Measurements from ENCODE around the gene IGF1R.

Gene IGF1R

GRCh38 chr15:98673133-98673532 is 24.8 kb downstream of the IGF1R start:
- no peak for DNase-seq

- DNase-seq = no peak
Observed at GRCh38 chr15:98674336-98674735, 26.0 kb downstream of the IGF1R start.

- no peak for DNase-seq
Observed at GRCh38 chr15:98676586-98677270, 28.4 kb downstream of the IGF1R start.

DNA sequence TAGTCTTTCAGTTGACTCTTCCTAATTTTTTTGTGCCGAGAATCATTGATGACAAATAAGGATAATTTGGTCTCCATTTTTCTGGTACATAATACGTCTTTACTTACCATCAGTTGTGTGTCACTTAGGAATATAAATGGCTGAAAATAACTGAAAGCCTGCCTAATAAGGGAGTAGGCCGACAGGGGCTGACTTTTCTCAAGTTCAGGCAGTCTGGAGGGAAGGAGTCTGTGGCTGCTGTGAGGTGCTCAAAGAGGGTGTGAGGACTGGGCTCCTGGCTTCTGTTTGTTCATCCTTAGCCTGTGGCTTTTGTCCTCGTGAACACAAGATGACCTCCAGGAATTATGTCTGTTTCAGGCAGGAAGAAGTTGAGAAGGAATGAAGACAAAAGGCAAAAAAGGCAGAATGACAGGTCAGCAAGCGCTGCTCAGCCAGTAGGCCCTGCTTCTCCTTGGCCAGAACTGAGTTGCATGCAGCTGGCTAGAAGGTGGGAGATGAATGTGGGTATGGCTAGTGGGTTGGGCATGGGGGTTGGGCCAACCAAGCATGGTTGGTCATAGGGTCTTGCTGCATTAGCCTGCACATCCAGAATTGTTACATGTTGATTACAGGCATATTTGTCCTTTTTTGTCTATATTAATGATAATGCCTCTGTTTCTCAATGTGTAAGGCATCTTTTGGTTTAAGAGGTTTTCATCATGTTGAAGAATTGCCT is 29.2 kb downstream of the IGF1R start:
- no peak for DNase-seq

GRCh38 chr15:98678484-98678883 is 30.1 kb downstream of the IGF1R start:
- DNase-seq = no peak

DNA sequence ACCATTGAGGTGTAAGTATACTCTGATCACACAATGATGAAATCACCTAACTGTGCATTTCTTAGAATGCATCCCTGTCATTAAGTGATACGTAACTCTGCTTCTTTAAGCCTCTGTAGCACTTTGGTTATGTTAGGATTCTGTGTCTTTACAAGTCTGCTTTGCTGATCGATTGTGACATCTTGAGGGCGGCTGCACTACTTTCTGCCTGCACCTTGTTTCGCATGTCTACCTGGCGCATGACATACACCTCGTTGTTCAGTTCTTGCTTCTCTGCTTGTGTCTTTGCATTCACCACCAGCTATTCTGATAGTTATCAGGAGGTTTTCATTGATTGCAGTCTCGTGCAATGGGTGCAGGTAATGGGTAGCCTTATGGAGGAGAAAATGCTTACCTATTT is 32.7 kb downstream of the IGF1R start:
- no peak for DNase-seq

GRCh38 chr15:98682992-98683701 is 34.8 kb downstream of the IGF1R start:
- peak in 1 of 2 donors; percentile 14 for DNase-seq

GRCh38 chr15:98683831-98684230 is 35.5 kb downstream of the IGF1R start:
- no peak for DNase-seq

DNA sequence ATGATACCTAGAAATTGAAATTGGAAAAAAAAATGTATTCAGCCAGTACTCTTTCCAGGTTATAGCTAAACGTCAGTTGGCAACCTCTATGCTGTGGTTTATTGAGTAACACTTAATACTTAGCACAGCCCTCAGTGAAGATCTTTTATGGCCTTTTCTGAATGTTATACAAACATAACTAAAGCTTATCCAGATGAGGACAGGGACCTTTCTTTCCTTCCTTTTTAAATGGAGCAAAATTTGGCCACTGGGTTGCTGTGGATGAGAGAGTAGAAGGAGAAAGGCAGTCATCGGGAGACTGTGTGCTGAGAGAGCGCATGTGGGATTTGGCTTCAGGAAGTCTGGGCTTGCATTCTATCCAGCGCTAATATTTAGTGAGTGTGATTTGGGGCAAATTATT is 36.1 kb downstream of the IGF1R start:
- DNase-seq = no peak

DNA sequence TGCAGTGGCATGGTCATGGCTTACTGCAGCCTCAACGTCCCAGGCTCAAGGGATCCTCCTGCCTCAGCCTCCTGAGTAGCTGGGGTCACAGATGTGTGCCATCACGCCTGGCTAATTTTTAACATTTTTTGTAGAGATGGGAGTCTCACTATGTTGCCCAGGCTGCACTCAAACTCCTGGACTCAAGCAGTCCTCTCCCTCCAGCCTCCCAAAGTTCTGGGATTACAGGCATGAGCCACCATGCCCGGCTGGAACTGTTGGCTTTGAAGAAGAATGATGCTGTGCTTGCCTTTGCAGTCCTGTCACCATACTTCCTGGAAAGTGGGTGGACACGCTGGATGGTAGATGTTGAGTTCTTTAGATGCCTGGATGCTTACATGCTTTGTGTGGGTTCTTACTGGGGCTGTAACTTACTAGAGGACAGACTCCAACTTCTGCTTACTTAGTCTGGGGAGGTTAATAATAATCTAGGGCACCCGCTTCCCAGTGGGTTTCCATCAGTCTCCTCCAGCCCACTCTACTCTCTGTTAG is 36.7 kb downstream of the IGF1R start:
- DNase-seq = no peak

GRCh38 chr15:98686983-98687382 is 38.6 kb downstream of the IGF1R start:
- no peak for DNase-seq

DNA sequence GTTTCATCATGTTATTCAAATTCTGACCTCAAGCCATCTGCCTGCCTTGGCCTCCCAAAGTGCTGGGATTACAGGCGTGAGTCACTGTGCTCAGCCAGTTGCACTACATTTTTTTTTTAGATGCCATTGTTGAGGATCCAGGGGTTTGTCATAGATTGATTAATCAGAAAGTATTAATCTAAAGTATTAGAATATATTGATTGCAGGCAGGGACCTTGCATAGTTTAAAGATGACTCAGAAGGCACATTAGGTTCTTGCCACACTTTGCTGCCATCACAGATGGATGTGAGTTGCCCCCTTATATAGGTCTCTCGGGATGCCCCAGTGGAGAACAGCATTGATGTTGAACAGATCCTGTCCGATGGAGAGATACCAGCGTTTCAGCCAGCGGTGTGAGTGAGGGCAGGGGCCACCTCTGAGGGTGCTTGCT is 41.1 kb downstream of the IGF1R start:
- DNase-seq = no peak

- DNase-seq = no peak
Observed at GRCh38 chr15:98690272-98690950, 42.1 kb downstream of the IGF1R start.

DNA sequence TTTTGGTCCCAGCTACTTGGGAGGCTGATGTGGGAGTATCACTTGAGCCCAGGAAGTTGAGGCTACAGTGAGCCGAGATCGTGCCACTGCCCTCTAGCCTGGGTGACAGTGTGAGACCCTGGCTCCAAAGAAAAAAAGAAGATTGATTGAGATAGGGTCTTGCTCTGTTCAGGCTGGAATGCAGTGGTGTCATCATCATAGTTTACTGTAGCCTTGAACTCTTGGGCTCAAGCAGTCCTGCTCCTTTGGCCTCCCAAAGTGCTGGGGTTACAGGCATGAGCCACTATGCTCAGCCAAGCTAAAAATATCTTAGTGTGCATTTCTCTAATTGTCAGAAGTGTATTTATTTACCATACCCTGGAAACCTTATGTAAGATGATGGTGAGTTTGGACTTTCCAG is 43.9 kb downstream of the IGF1R start:
- DNase-seq = no peak

- no peak for DNase-seq
Observed at GRCh38 chr15:98694161-98694560, 45.8 kb downstream of the IGF1R start.

DNA sequence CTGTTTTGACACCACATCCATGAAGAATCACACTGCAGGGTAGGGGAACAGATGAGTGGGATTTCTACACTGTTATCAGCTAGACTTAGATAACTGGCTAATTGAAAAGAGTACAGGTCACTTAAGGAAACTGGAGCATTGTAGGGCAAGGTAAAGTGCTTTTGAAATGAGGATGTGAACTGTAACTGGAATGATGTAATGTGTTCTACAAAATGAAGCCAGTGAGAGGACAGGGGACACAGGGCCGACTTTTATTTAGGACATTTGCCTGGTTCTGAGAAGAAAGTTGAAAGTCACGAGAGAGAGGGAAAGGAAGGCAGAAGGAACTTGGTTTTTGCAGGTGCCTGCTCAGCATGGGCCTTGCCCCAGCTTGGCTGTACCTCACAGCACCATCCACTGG is 50.5 kb downstream of the IGF1R start:
- DNase-seq = no peak

DNA sequence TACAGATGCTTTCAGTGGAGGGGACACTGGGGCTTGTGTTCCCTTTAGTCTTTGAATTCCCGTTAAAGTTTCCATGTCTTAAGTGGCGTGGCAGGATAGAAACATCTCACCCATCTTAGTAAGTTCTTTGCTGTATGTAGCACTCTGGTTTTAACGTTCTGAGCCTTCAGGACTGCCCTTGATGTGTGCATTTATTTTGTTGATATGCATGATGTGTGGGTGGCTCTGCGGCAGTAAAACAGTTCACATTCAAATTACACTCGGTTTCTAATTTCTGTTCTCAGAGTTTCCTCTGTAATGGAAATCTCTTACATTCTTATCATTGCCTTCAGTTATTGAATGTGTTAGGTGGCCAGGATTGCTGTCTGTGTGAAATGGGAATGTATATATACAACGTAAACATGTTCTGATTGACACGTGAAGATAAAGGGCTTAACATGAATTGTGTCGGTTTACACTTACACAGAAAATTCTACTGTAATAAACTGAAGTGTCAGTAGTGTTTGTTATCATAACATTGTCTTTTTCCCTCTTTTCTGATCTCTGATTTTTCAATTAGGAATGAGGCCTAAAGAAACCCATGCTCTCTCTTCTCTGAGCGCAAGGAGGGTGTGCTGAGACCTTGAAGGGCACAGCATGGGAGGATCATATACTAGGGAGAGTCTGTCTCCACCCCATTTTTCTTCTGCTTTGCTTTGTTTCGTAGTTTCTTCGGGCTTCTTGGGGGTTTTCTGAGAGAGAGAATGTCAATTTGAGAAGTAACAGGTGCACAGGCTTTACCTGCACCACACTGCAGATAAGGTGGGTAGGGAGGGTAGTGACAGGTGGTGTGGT is 51.5 kb downstream of the IGF1R start:
- DNase-seq = no peak

DNA sequence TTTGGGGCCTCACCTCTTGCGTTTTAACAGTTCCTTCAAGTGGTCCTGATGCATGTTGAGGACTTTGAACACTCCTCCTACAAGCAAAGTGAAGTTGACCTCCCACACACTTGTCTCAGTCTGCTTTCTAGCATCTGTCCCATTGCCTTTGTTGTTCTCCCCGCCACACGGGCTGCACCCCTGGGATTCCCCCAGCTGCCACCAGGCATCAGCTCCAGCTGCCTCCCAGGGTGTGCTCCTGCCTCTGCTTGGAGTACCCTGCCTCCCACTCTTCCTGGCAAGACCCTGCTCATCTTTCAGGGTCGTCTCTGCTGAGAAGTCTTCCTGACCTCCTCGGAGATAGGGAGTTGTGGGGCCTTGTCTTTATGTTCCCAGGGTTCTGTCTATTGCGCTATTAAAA is 52.2 kb downstream of the IGF1R start:
- no peak for DNase-seq

DNA sequence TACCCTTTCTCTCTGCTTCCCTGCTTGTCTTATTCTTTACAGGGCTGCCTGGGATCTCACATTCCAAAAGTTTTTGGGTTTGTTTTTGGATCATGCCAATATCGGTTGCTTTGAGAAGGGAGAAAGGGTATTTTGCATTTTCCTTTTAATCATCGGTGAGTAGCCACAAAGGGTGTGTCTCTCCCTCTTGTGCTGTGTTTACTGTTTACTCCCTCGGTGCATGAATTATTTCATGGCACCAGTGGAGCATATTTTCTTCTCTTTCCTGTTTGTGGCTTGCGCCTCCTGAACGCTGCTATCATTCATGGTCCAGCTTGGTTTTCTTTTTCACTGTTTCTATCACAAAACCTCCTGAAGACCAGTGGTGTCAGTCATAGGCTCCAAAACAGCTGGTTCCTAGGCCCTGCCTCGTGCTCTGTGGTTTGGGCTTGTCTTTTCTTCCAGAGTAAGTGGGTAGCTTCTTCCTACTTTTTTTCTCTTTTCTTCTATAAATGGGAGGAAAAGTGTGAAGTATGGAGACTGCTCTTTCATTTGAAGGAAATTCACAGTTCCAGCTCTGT is 54.9 kb downstream of the IGF1R start:
- peak; percentile 17 to 35 for DNase-seq

- DNase-seq = no peak
Observed at GRCh38 chr15:98705070-98705469, 56.7 kb downstream of the IGF1R start.

- DNase-seq = no peak
Observed at GRCh38 chr15:98706387-98706786, 58.0 kb downstream of the IGF1R start.

- no peak for DNase-seq
Observed at GRCh38 chr15:98706986-98707385, 58.6 kb downstream of the IGF1R start.

Measured in inflammatory macrophage (primary cell).